ENCODE data around the gene BMPR1B.

Gene BMPR1B

DNA sequence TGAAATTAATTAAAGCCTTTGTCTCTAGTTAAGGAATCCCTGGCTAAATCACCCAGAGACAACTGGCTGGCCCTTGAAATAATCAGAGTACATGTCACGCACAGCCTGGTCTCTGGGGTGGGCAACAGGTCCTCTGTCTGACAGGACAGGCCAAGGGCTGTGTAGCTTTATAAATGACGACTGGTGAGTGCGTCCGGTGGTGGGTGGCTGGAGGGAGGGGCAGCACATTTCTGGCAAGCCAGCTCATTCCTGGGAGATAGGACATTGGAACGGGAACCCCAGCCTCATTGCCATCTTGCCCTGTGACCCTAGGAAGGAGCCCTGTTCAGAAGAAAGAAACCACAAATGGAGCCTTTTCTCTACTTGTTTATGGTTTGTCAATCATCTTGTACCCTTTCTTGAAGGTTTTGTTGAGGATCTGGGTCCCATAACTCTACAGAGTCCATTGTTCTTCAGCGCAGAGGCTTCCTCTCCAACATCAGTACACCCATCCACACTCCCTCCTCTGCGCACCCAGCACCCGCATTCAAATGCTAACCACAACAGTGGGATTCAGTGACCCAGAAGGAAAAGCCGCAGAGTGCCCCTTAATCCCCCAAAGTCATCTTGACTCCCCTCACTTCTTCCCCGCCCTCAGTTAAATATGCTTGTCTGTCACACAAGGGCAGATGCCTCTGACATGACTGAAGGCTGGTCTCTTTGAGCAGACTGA lies 422.9 kb downstream of the BMPR1B start:
- no peak for DNase-seq (ENCODE audit: low read depth in 2 of 3, low spot score in 2 of 3)

DNA sequence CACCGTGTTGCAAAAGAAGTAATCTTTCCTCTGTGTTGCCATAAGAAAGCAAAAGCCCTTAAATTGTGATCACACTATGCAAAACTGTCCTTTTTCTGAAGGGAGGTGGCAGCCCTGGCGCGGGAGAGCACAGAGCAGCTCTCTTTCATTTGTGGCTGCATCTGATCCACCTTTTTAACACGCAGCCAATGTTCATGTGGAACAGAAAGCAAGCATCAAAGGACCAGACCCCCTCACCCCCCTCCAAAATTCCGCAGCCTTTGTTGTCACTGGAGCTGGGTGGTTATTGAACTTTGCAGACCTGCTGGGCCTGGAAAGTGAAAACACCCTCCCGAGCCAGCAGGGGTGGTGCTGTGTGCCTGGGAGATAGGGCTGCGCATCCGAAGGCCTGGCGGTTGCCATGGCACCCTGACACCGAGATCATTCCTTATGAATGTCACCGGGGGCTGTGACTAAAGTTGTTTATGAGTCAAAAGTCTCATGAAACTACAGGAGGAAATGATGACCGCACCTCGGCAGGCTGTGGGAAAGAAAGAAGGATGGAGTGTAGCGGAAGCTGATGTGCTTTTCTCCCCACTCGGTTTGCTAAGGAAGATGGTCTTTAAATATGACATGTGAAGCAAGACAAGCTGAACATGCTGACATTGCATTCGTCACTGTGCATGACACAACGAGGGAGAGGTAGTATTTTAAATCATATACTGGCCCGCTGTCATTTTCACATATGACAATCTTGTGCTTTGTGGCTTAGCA lies 423.7 kb downstream of the BMPR1B start:
- DNase-seq (ENCODE audit: low read depth in 2 of 3, low spot score in 2 of 3): no peak

DNA sequence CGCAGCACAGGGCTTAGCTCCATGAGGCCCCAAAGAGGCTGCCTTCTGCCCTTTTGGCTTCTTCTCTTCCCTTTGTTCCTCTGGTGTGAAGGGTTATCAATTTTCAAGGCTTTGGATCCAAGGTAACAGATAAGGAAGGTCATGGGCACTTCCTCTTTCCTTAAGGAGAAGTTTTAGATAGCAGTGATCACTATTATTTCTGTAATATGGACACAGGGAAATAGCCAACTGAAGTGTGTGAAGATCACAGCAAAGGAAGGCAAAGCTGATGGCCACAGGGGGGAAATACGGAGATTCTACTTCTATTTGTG lies 424.2 kb downstream of the BMPR1B start:
- no peak for DNase-seq (ENCODE audit: low read depth in 2 of 3, low spot score in 2 of 3)

DNA sequence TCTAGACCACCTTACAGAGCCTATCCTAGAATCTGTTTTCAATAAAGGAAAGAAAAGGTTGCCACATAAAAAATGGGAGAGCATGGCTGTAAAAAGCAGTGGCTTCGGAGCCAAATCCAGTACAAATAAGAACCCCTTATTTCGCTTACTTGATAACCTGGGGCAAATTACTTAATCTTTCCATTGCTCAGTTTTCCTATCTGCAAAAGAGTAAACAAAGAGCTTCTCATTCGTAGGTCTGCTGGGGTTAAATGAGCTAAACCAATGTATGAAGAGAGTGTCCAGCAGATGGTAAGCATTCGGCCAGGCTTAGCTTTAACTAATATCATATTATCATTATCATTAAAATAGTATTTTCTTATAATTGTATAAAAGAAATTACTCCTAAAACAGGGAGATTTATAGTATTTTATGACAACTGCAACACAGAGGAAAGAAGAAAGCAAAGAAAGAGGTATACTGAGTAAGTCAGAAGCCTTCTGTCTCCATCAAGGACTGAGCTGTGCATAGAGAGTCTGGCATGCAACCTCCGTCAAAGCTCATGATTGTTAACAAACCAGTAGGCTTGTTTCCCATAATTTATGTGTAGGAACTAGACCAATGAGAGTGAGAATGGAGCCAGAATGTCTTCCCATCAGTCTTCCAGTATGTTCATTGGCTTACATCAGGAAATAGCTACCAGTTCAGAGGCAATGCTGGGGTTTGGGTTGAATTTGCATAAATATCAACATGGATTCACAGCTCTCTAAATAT lies 426.1 kb downstream of the BMPR1B start:
- no peak for DNase-seq (ENCODE audit: low read depth in 2 of 3, low spot score in 2 of 3)

DNA sequence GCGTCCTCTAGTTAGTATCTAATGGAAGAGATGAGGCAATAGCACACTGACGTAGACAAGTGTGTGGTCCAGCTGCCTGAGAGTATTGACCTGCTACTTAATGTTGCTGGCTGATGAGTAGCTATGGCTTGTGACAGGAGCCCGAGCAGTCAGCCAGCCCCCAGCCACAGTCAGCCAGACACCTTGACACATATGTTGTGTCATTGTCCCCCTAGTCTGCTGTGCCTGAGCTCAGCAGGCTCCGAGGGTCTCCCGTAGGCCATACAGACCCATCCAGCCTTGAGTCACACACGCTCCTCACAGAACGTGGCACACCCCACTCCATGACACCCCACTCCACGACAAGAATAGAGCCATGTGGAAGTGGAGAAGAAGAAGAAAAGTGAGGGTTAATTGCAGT lies 428.9 kb downstream of the BMPR1B start:
- DNase-seq (ENCODE audit: low read depth in 2 of 3, low spot score in 2 of 3): no peak

DNA sequence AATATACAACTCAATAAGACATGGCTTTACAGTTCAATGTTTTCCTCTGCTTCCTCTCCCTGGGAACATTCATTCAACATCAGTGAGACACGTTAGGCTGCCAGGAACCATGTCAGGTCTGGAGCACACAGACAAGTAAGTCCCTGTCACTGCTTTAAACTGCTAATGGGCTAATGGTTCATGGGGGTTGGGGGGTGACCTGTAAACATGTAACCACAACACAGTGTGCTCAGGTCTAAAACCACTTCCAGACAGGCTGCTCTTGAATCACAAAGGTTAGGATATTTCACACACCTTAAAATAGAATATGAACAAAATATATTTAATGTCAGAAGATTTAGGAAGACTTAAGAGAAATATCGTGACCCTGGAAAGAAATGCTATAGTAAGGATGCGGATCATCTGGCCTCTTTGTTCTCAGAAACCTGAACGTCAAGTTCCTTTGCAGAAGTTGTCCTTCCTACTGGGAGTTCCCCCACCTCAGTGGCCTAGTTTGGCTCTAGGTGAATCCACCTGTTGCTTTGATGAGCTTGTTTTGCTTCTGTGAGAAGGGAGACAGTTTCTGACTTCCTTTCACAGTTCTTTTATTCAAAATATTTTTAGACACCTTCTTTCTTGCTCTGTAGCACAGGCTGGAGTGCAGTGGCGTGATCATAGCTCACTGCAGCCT lies 431.1 kb downstream of the BMPR1B start:
- no peak for DNase-seq (ENCODE audit: low read depth in 2 of 3, low spot score in 2 of 3)

DNA sequence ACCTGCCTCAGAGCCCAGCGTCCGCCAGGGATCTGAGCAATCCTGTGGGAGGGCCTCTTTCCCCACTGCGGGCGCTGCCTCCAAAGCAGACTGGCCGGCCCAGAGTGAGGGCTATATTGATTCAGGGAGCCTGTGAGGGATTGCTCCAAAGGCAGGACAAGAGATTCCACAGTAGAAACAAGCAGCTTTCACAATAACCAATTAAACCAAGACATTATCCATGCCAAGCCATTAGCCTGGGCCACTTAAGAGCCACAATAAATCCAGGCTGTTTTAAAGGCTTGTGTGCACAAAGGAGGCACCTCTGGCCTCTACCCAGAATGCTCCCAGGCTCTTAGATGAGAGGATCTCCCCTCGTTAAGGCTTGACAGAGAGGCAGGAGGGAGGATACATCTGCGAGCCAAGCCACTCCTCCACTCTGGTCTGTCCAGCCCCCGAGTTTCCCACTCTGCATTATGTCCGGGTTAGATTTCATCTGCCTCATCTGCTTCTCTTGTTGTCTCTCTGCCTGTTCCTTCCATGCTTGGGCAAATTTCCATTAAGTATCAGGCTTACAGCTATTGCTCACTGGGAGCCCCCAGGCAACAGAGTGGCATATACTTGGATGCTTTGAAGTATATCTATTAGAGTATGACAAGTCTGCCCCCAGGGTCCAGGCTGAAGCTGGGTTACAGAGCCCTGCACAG lies 433.1 kb downstream of the BMPR1B start:
- no peak for DNase-seq (ENCODE audit: low read depth in 2 of 3, low spot score in 2 of 3)

DNA sequence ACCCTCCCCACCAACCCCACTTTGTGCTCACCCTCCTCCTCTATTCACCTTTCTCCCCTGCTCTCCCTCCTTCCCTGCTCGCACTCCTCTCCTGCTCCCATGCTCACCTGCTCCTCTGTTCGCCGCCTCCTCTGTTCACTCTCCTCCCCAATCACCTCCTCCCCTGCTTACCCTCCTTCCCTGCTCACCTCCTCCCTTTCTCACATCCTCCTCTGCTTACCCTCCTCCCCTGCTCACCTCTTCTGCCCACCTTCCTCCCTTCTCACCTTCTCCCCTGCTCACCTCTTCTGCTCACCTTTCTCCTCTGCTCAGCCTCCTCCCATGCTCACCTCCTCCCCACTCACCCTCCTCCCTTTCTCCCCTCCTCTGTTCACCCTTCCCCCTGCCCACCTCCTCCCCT lies 433.8 kb downstream of the BMPR1B start:
- DNase-seq (ENCODE audit: low read depth in 2 of 3, low spot score in 2 of 3): no peak

DNA sequence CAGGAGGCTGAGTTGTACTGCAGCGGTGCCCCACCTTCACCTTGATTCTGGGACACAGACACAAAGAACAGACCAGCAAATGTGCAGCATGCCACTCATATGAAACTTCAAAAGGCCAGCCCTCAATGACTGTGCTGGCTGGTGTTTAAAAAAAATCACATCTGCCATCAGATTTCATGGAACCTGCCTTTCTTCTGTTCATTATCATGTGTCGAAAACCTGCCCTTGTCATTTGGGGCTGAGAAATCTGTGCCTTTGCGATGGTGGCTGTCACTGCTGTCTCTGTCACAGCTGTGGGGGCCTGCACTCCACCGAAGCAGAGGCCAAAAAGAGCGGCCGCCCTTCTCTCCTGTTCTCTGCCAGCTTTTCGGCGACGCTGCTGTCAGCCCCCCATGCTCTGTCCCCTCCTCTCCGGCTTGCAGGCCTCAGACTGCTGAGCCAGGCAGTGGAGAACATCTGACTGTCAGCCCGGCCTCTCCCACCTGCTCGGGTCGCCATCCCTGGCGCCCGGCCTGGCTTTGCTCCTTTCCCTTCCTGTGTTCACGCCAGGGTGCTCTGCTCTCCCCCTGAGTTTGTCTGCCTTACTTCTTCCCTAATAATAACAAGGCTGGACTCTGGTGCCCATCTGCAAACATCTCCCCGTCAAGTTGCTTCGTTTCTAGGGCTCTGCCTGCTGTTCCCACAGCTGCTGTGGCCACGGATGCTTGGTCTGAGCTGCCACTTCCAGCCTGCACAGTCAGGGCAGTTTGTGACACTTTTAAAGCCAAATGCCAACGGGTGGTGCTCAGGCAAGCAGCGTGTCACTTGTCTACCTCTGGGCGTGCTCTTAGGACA lies 435.9 kb downstream of the BMPR1B start:
- no peak for DNase-seq (ENCODE audit: low read depth in 2 of 3, low spot score in 2 of 3)

DNA sequence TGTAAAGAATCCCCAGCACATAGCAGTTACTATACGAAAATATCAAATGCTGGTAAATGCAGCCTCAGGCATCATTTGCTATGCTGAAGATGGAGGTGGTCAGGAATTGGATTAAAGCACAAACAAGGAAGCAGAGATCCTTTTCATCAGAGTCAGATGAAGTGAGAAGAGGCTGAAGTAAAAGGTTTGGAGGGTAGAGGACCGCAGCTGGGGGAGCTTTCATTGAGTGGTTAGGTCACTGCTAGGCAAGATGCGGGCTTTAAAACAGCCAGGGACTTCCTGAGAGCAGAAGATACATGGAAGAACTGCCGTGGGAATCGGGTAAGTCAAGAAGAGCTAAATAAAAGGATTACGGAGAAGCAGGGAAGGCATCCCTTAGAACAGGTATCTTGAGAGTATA lies 439.6 kb downstream of the BMPR1B start:
- no peak for DNase-seq (ENCODE audit: low read depth in 2 of 3, low spot score in 2 of 3)

DNA sequence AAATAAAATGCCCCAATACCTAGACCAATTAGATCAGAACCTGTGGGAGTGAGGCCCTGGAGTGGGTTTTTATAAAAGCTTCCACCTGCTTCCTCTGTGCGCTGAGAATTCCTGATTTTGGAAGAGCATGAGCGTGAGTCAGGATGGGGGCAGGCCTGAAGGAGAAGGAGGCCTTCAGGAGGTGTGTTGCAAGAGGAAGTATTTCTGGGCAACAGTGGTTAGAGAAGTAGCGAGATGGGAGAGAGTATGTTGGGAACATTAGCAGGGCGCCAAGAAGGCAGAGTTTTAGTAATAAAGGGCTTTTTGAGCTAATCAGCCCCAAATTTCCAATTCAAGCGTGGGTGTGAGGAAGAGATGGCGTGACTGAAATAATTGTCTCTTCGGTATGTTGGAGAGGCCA lies 441.2 kb downstream of the BMPR1B start:
- no peak for DNase-seq (ENCODE audit: low read depth in 2 of 3, low spot score in 2 of 3)

DNA sequence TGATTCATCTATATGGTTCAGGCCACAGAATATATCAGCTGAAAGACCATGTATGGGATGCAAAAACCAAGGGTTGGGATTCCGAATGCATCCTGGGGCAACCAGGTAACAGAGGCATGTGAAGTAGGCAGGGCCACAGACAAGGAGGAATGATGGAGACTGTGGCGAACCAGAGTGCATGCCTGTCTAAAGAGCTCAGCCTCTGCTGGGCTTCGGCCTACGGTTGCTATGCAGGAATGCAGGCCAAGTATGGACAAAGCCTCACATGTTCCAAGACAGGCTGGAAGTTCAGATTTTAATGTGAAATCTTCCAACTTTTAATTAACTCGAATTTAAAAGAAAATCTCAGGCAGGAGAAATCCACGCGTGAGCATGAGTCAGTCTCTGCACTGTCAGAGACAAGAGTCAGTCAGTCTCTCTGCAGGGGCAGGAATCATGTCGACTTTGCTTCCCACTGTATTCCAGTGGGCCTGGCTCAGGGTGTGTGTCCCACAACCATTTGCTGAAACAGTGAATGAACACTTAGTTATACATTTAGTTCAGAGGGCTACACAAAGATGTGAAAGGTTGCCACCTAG lies 446.6 kb downstream of the BMPR1B start:
- DNase-seq (ENCODE audit: low read depth in 2 of 3, low spot score in 2 of 3): no peak

DNA sequence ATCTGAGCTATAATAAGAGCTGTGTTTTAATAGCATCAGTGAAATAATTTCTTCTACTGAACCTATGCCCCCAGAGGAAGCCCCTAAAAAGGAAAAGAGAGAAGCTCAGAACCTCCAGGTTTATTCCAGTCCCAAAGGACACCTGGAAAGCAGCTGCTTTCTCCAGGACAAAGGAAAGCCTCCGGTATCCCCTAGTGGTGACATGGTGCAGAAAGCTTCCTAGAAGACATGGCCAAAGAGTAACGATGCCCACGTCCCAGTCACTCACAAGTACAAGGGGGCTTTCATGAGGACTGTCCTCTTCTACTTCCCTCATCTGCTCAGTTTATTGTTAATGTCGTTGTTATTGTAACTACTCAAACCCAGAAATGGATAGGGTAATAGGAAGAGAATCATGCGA lies 447.1 kb downstream of the BMPR1B start:
- no peak for DNase-seq (ENCODE audit: low read depth in 2 of 3, low spot score in 2 of 3)
